Measurements from ENCODE around the gene LRRTM1. TPM values are rescaled to one million over a fixed set of nuclear protein-coding genes. Genes with fewer than 3 reads are reported as not detected.

The LRRTM1 gene
- total and polyA plus RNA-seq, 4 experiments from 2014 or later = not detected

- H3K27ac Mint-ChIP-seq = no peak overlapping the region
- no peaks in the 10 kb centered on the region for H3K27me3 ChIP-seq (ENCODE audit: insufficient read depth, low read length)
- DNase-seq = no peak
- no peaks in the 10 kb centered on the region for H3K4me1 Mint-ChIP-seq
- no peaks in the 10 kb centered on the region for H3K9me3 ChIP-seq (ENCODE audit: control insufficient read depth in 1 of 2, low read length in 2 of 2)
- peaks cover 3 to 31% (median 15%) of the 10 kb centered on the region in 8 donors for H3K9me3 Mint-ChIP-seq
- no peaks in the 10 kb centered on the region for H3K27me3 Mint-ChIP-seq
- no peak overlapping the region for H3K4me3 Mint-ChIP-seq
- no peak overlapping the region for H3K4me3 ChIP-seq (ENCODE audit: low read length in 2 of 2)
- H3K36me3 ChIP-seq (ENCODE audit: insufficient read depth, low read length) = no peaks in the 10 kb centered on the region
- ChIA-PET CTCF (ENCODE audit: partially characterized antibody) (no interaction called here), POLR2A (ENCODE audit: partially characterized antibody) (no interaction called here)
- intact Hi-C loops (cut with micrococcal nuclease) = no loop called here
- H3K4me1 ChIP-seq (ENCODE audit: insufficient read depth, low read length) = no peaks in the 10 kb centered on the region
- H3K27ac ChIP-seq (ENCODE audit: low read depth, low read length) = no peak overlapping the region
- H3K36me3 Mint-ChIP-seq = no peaks in the 10 kb centered on the region
Measured at GRCh38 chr2:80333886-80334285, 29.3 kb upstream of the LRRTM1 start.

- no peak overlapping the region for H3K4me3 ChIP-seq (ENCODE audit: low read length in 2 of 2)
- no peaks in the 10 kb centered on the region for H3K4me1 ChIP-seq (ENCODE audit: insufficient read depth, low read length)
- no peak for DNase-seq
- H3K9me3 ChIP-seq (ENCODE audit: control insufficient read depth in 1 of 2, low read length in 2 of 2) = no peaks in the 10 kb centered on the region
- H3K9me3 Mint-ChIP-seq = peaks cover 3 to 26% (median 13%) of the 10 kb centered on the region in 8 donors
- H3K27ac ChIP-seq (ENCODE audit: low read depth, low read length) = no peak overlapping the region
- H3K4me1 Mint-ChIP-seq = no peaks in the 10 kb centered on the region
- intact Hi-C loops (cut with micrococcal nuclease) = no loop called here
- no peak overlapping the region for H3K4me3 Mint-ChIP-seq
- no peaks in the 10 kb centered on the region for H3K36me3 ChIP-seq (ENCODE audit: insufficient read depth, low read length)
- no peaks in the 10 kb centered on the region for H3K36me3 Mint-ChIP-seq
- ChIA-PET POLR2A (ENCODE audit: partially characterized antibody) (no interaction called here), CTCF (ENCODE audit: partially characterized antibody) (no interaction called here)
- H3K27ac Mint-ChIP-seq = no peak overlapping the region
- H3K27me3 Mint-ChIP-seq = no peaks in the 10 kb centered on the region
- H3K27me3 ChIP-seq (ENCODE audit: insufficient read depth, low read length) = no peaks in the 10 kb centered on the region
Measured at GRCh38 chr2:80330527-80331450, 26.2 kb upstream of the LRRTM1 start.

GRCh38 chr2:80329491-80329890 lies 24.9 kb upstream of the LRRTM1 start:
- Histone ChIP-seq H3K4me1 (ENCODE audit: insufficient read depth, low read length) (no peaks in the 10 kb centered on the region), H3K4me3 (ENCODE audit: low read length in 2 of 2) (no peak overlapping the region), H3K9me3 (ENCODE audit: control insufficient read depth in 1 of 2, low read length in 2 of 2) (no peaks in the 10 kb centered on the region), H3K36me3 (ENCODE audit: insufficient read depth, low read length) (no peaks in the 10 kb centered on the region), H3K27ac (ENCODE audit: low read depth, low read length) (no peak overlapping the region), H3K27me3 (ENCODE audit: insufficient read depth, low read length) (no peaks in the 10 kb centered on the region)
- H3K4me1 Mint-ChIP-seq = no peaks in the 10 kb centered on the region
- no peaks in the 10 kb centered on the region for H3K36me3 Mint-ChIP-seq
- no peak overlapping the region for H3K27ac Mint-ChIP-seq
- H3K27me3 Mint-ChIP-seq = no peaks in the 10 kb centered on the region
- no peak overlapping the region for H3K4me3 Mint-ChIP-seq
- ChIA-PET POLR2A (ENCODE audit: partially characterized antibody) (no interaction called here), CTCF (ENCODE audit: partially characterized antibody) (no interaction called here)
- no peak for DNase-seq
- peaks cover 3 to 21% (median 11%) of the 10 kb centered on the region in 8 donors for H3K9me3 Mint-ChIP-seq
- intact Hi-C loops (cut with micrococcal nuclease) = no loop called here

- Histone ChIP-seq H3K4me3 (ENCODE audit: low read length in 2 of 2) (no peak overlapping the region), H3K27ac (ENCODE audit: low read depth, low read length) (no peak overlapping the region), H3K27me3 (ENCODE audit: insufficient read depth, low read length) (no peaks in the 10 kb centered on the region), H3K4me1 (ENCODE audit: insufficient read depth, low read length) (no peaks in the 10 kb centered on the region), H3K9me3 (ENCODE audit: control insufficient read depth in 1 of 2, low read length in 2 of 2) (no peaks in the 10 kb centered on the region), H3K36me3 (ENCODE audit: insufficient read depth, low read length) (no peaks in the 10 kb centered on the region)
- Mint-ChIP-seq H3K27ac (no peak overlapping the region), H3K27me3 (no peaks in the 10 kb centered on the region), H3K36me3 (no peaks in the 10 kb centered on the region), H3K4me1 (no peaks in the 10 kb centered on the region), H3K9me3 (peaks cover 3 to 18% (median 7%) of the 10 kb centered on the region in 8 donors), H3K4me3 (no peak overlapping the region)
- ChIA-PET CTCF (ENCODE audit: partially characterized antibody) (no interaction called here), POLR2A (ENCODE audit: partially characterized antibody) (no interaction called here)
- intact Hi-C loops (cut with micrococcal nuclease) = no loop called here
- no peak for DNase-seq
Measured at GRCh38 chr2:80328159-80328571, 23.6 kb upstream of the LRRTM1 start.

- Mint-ChIP-seq H3K4me1 (no peaks in the 10 kb centered on the region), H3K36me3 (no peaks in the 10 kb centered on the region), H3K4me3 (no peak overlapping the region), H3K27me3 (no peaks in the 10 kb centered on the region), H3K27ac (no peak overlapping the region), H3K9me3 (peaks cover 0 to 11% (median 6%) of the 10 kb centered on the region in 8 donors)
- Histone ChIP-seq H3K27ac (ENCODE audit: low read depth, low read length) (no peak overlapping the region), H3K4me3 (ENCODE audit: low read length in 2 of 2) (no peak overlapping the region), H3K9me3 (ENCODE audit: control insufficient read depth in 1 of 2, low read length in 2 of 2) (no peaks in the 10 kb centered on the region), H3K27me3 (ENCODE audit: insufficient read depth, low read length) (no peaks in the 10 kb centered on the region), H3K36me3 (ENCODE audit: insufficient read depth, low read length) (no peaks in the 10 kb centered on the region), H3K4me1 (ENCODE audit: insufficient read depth, low read length) (no peaks in the 10 kb centered on the region)
- CTCF ChIA-PET (ENCODE audit: partially characterized antibody) = no interaction called here
- POLR2A ChIA-PET (ENCODE audit: partially characterized antibody) = no interaction called here
- intact Hi-C loops (cut with micrococcal nuclease) = no loop called here
- no peak for DNase-seq
Measured at GRCh38 chr2:80326861-80327260, 22.3 kb upstream of the LRRTM1 start.

- no peak for DNase-seq
- Mint-ChIP-seq H3K36me3 (no peaks in the 10 kb centered on the region), H3K4me3 (no peak overlapping the region), H3K4me1 (no peaks in the 10 kb centered on the region), H3K27me3 (no peaks in the 10 kb centered on the region), H3K27ac (no peak overlapping the region), H3K9me3 (peaks cover 0 to 11% (median 6%) of the 10 kb centered on the region in 8 donors)
- intact Hi-C loops (cut with micrococcal nuclease) = no loop called here
- Histone ChIP-seq H3K9me3 (ENCODE audit: control insufficient read depth in 1 of 2, low read length in 2 of 2) (no peaks in the 10 kb centered on the region), H3K27ac (ENCODE audit: low read depth, low read length) (no peak overlapping the region), H3K4me3 (ENCODE audit: low read length in 2 of 2) (no peak overlapping the region), H3K27me3 (ENCODE audit: insufficient read depth, low read length) (no peaks in the 10 kb centered on the region), H3K4me1 (ENCODE audit: insufficient read depth, low read length) (no peaks in the 10 kb centered on the region), H3K36me3 (ENCODE audit: insufficient read depth, low read length) (no peaks in the 10 kb centered on the region)
- POLR2A ChIA-PET (ENCODE audit: partially characterized antibody) = no interaction called here
- CTCF ChIA-PET (ENCODE audit: partially characterized antibody) = no interaction called here
Measured at GRCh38 chr2:80326214-80326613, 21.7 kb upstream of the LRRTM1 start.

GRCh38 chr2:80324525-80324924 lies 20.0 kb upstream of the LRRTM1 start:
- H3K9me3 Mint-ChIP-seq = peaks cover 0 to 10% (median 3%) of the 10 kb centered on the region in 8 donors
- ChIA-PET CTCF (ENCODE audit: partially characterized antibody) (no interaction called here), POLR2A (ENCODE audit: partially characterized antibody) (no interaction called here)
- H3K4me1 ChIP-seq (ENCODE audit: insufficient read depth, low read length) = no peaks in the 10 kb centered on the region
- no peaks in the 10 kb centered on the region for H3K4me1 Mint-ChIP-seq
- H3K4me3 Mint-ChIP-seq = no peak overlapping the region
- DNase-seq = no peak
- no peak overlapping the region for H3K27ac ChIP-seq (ENCODE audit: low read depth, low read length)
- no peaks in the 10 kb centered on the region for H3K36me3 Mint-ChIP-seq
- no peaks in the 10 kb centered on the region for H3K27me3 ChIP-seq (ENCODE audit: insufficient read depth, low read length)
- intact Hi-C loops (cut with micrococcal nuclease) = no loop called here
- H3K4me3 ChIP-seq (ENCODE audit: low read length in 2 of 2) = no peak overlapping the region
- H3K36me3 ChIP-seq (ENCODE audit: insufficient read depth, low read length) = no peaks in the 10 kb centered on the region
- H3K27ac Mint-ChIP-seq = no peak overlapping the region
- no peaks in the 10 kb centered on the region for H3K27me3 Mint-ChIP-seq
- H3K9me3 ChIP-seq (ENCODE audit: control insufficient read depth in 1 of 2, low read length in 2 of 2) = no peaks in the 10 kb centered on the region

Data from CD4-positive, alpha-beta memory T cell (primary cell).